ENCODE measurements around the gene PEX11B.
"Not testable (repeated sequence)": the region's sequence is repeated elsewhere in the genome, so short reads cannot be mapped to it uniquely, and the experiment has no call there.

PEX11B gene

GRCh38 chr1:145951526-145951925, 33.0 kb upstream of the PEX11B start:
- no peak for DNase-seq

GRCh38 chr1:145949219-145949618, 30.7 kb upstream of the PEX11B start:
- DNase-seq, result peak; percentile 35

GRCh38 chr1:145947551-145947950, 29.0 kb upstream of the PEX11B start:
- DNase-seq, result no peak

GRCh38 chr1:145946477-145946986, 28.0 kb upstream of the PEX11B start:
- no peak for DNase-seq

GRCh38 chr1:145944532-145944931, 26.0 kb upstream of the PEX11B start:
- DNase-seq, result no peak

GRCh38 chr1:145942871-145943270, 24.4 kb upstream of the PEX11B start:
- no peak for DNase-seq

- DNase-seq, result no peak
These were observed 23.9 kb upstream of the PEX11B start for GRCh38 chr1:145942405-145942804.

- no peak for DNase-seq
These were observed 18.9 kb upstream of the PEX11B start for GRCh38 chr1:145937436-145937835.

- DNase-seq, result no peak
These were observed 17.7 kb upstream of the PEX11B start for GRCh38 chr1:145936247-145936646.

GRCh38 chr1:145935708-145936107, 17.2 kb upstream of the PEX11B start:
- no peak for DNase-seq

GRCh38 chr1:145932522-145933009, 14.0 kb upstream of the PEX11B start:
- not testable (repeated sequence) for DNase-seq

GRCh38 chr1:145927916-145928643, 9.6 kb upstream of the PEX11B start:
- no peak for DNase-seq

- peak; percentile 98 for DNase-seq
These were observed 8.8 kb upstream of the PEX11B start, which contains the start of gene RBM8A for GRCh38 chr1:145927063-145927886. Gene RBM8A (minus strand): TSS chr1:145927484. CDS start chr1:145927426, 58 bp downstream.

- no peak for DNase-seq
These were observed 8.2 kb upstream of the PEX11B start for GRCh38 chr1:145926686-145927062.

GRCh38 chr1:145922266-145922665, 3.7 kb upstream of the PEX11B start:
- DNase-seq, result peak; percentile 31

- not testable (repeated sequence) for DNase-seq
These were observed 1.8 kb upstream of the PEX11B start for GRCh38 chr1:145920297-145920696.

GRCh38 chr1:145918992-145919939, 749 bp upstream of the PEX11B start:
- DNase-seq, result peak; percentile 10

GRCh38 chr1:145917595-145917994, 922 bp downstream of the PEX11B start:
- no peak for DNase-seq

- no peak for DNase-seq
These were observed 1.8 kb downstream of the PEX11B start for GRCh38 chr1:145916745-145917144.

GRCh38 chr1:145912128-145912641, 6.3 kb downstream of the PEX11B start:
- no peak for DNase-seq

- DNase-seq, result peak; percentile 76
These were observed 9.9 kb downstream of the PEX11B start for GRCh38 chr1:145908653-145909052.

Measured in fibroblast of upper back skin (primary cell).